OCI-LY7 (cell line): ENCODE measurements around the gene SHROOM3. TPM values are rescaled to one million over a fixed set of nuclear protein-coding genes. Genes with fewer than 3 reads are reported as not detected.

Experiments used
- BruUV-seq: library from RNA; stranded (reverse); fragments of 400-500 nt; replicated peaks from 2 replicates; lab custom pipeline; 2021; lab: Mats Ljungman, UMichigan
- CTCF ChIA-PET: fragments of 300-600 bp; sonication (Branson Sonifier 250); formaldehyde crosslinking; loops from one replicate; lab custom pipeline; 2022; ENCODE audit warnings: antibody characterized with exemption; ENCODE audit not compliant: unreplicated experiment; lab: Charles Lee
- POLR2A ChIA-PET: fragments of 300-600 bp; sonication (Branson Sonifier 250); formaldehyde crosslinking; loops from one replicate; lab custom pipeline; 2022; ENCODE audit warnings: antibody characterized with exemption; lab: Charles Lee
- DNase-seq: peaks from one replicate; pipeline ENCODE4 v3.0.0-alpha.2; 2015; ENCODE audit warnings: low spot score
- H2AFZ ChIP-seq: fragments of 200-600 bp; sonication (generic), shearing (Covaris generic); 2 replicates; pipeline ENCODE4 v1.6.1; 2014; ENCODE audit warnings: mild to moderate bottlenecking, antibody characterized with exemption, low read length, moderate library complexity
- H3K27ac ChIP-seq: fragments of 200-600 bp; sonication (generic); 2 replicates; pipeline ENCODE4 v1.5.1; 2014; ENCODE audit warnings: mixed run types, low read depth, mild to moderate bottlenecking, moderate library complexity, low read length, inconsistent platforms; ENCODE audit not compliant: poor library complexity, severe bottlenecking
- H3K36me3 ChIP-seq: fragments of 200-600 bp; sonication (generic); 2 replicates; pipeline ENCODE4 v1.6.1; 2014; ENCODE audit warnings: mild to moderate bottlenecking, antibody characterized with exemption, low read length, moderate library complexity, mixed read lengths; ENCODE audit not compliant: insufficient read depth
- H3K4me1 ChIP-seq: fragments of 200-600 bp; sonication (generic); 2 replicates; pipeline ENCODE4 v1.5.1; 2014; ENCODE audit warnings: mild to moderate bottlenecking, low read length; ENCODE audit not compliant: insufficient read depth, poor library complexity, severe bottlenecking
- H3K4me2 ChIP-seq: fragments of 200-600 bp; sonication (generic); 2 replicates; pipeline ENCODE4 v1.6.1; 2014; ENCODE audit warnings: mild to moderate bottlenecking, low read length
- H3K4me3 ChIP-seq: fragments of 200-600 bp; sonication (generic); 2 replicates; pipeline ENCODE4 v1.5.1; 2014; ENCODE audit warnings: mild to moderate bottlenecking, low read depth, low read length; ENCODE audit not compliant: poor library complexity, severe bottlenecking
- H3K79me2 ChIP-seq: fragments of 200-600 bp; sonication (generic); 2 replicates; pipeline ENCODE4 v1.6.1; 2016; ENCODE audit warnings: low read depth, mild to moderate bottlenecking, low read length, moderate library complexity, mixed read lengths; ENCODE audit not compliant: insufficient read depth
- H3K9me2 ChIP-seq: fragments of 200-600 bp; sonication (generic); 2 replicates; pipeline ENCODE4 v1.6.1; 2016; ENCODE audit warnings: mild to moderate bottlenecking, low read length, mixed read lengths; ENCODE audit not compliant: insufficient read depth
- H3K9me3 ChIP-seq: fragments of 200-600 bp; sonication (generic); 2 replicates; pipeline ENCODE4 v1.6.1; 2014; ENCODE audit warnings: mild to moderate bottlenecking, mixed run types, low read length, mixed read lengths
- H4K20me1 ChIP-seq: fragments of 200-600 bp; sonication (generic); 2 replicates; pipeline ENCODE4 v1.6.1; 2014; ENCODE audit warnings: mild to moderate bottlenecking, antibody characterized with exemption, low read length, moderate library complexity, mixed read lengths; ENCODE audit not compliant: insufficient read depth
- CTCF ChIP-seq: fragments of 200-600 bp; sonication (generic); conservative IDR thresholded peaks from 2 replicates; pipeline ENCODE4 v1.5.1; 2014; ENCODE audit warnings: mild to moderate bottlenecking, antibody characterized with exemption, low read length, moderate library complexity, mixed read lengths
- EZH2phosphoT487 ChIP-seq: fragments of 200-600 bp; sonication (generic); IDR thresholded peaks from 2 replicates; pipeline ENCODE4 v1.6.1; 2018; ENCODE audit warnings: low read depth, borderline replicate concordance, mild to moderate bottlenecking, mixed run types, antibody characterized with exemption, low read length, moderate library complexity, mixed read lengths
- intact Hi-C: fragments of 100-400 bp; cut with micrococcal nuclease; formaldehyde crosslinking; loops from one replicate; pipeline ENCODE4 v1.10.0; 2022; ENCODE audit not compliant: unreplicated experiment
- total RNA-seq, 2 experiments: library from RNA; depleted of rRNA in 1 of 2; stranded (reverse); fragments of >200 nt in 1 of 2; shearing (Covaris generic) in 1 of 2; gene quantifications; 2 replicates each; pipeline ENCODE4 v1.2.3, GENCODE V29; 2014 to 2022

Gene SHROOM3
- total RNA-seq, 2 experiments from 2014 or later, result not detected

GRCh38 chr4:76442807-76443206, 7.8 kb downstream of the SHROOM3 start:
- no peak for TF ChIP-seq EZH2phosphoT487
- TF ChIP-seq CTCF, result no peak
- no peak overlapping the region for H2AFZ ChIP-seq
- no peak overlapping the region for H3K27ac ChIP-seq
- ChIA-PET POLR2A (interaction anchor here (0.7 kb wide), 1 partner anchor 18 kb away, joined by 3 read pairs; no protein-coding TSS in a partner anchor), CTCF (no interaction called here)
- H4K20me1 ChIP-seq, result no peaks in the 10 kb centered on the region
- H3K4me2 ChIP-seq, result no peak overlapping the region
- no peaks in the 10 kb centered on the region for H3K9me2 ChIP-seq
- H3K4me1 ChIP-seq, result no peaks in the 10 kb centered on the region
- no peak overlapping the region for H3K4me3 ChIP-seq
- no peaks in the 10 kb centered on the region for H3K79me2 ChIP-seq
- intact Hi-C loops, result no loop called here
- H3K9me3 ChIP-seq, result no peaks in the 10 kb centered on the region
- no peak for DNase-seq
- no TSS peak for BruUV-seq
- H3K36me3 ChIP-seq, result no peaks in the 10 kb centered on the region

GRCh38 chr4:76443376-76443775, 8.3 kb downstream of the SHROOM3 start:
- Histone ChIP-seq H4K20me1 (no peaks in the 10 kb centered on the region), H3K9me3 (no peaks in the 10 kb centered on the region), H3K4me2 (no peak overlapping the region), H3K79me2 (no peaks in the 10 kb centered on the region), H3K27ac (no peak overlapping the region), H3K9me2 (no peaks in the 10 kb centered on the region), H3K36me3 (no peaks in the 10 kb centered on the region), H3K4me3 (no peak overlapping the region), H3K4me1 (no peaks in the 10 kb centered on the region), H2AFZ (no peak overlapping the region)
- CTCF ChIA-PET, result no interaction called here
- TF ChIP-seq CTCF (no peak), EZH2phosphoT487 (no peak)
- intact Hi-C loops, result no loop called here
- no peak for DNase-seq
- POLR2A ChIA-PET, result no interaction called here
- BruUV-seq, result no TSS peak

- no TSS peak for BruUV-seq
- ChIA-PET POLR2A (no interaction called here), CTCF (no interaction called here)
- Histone ChIP-seq H3K27ac (no peak overlapping the region), H2AFZ (no peak overlapping the region), H3K36me3 (no peaks in the 10 kb centered on the region), H3K4me1 (no peaks in the 10 kb centered on the region), H3K4me2 (no peak overlapping the region), H3K79me2 (no peaks in the 10 kb centered on the region), H4K20me1 (no peaks in the 10 kb centered on the region), H3K9me2 (no peaks in the 10 kb centered on the region), H3K4me3 (no peak overlapping the region), H3K9me3 (no peaks in the 10 kb centered on the region)
- DNase-seq, result no peak
- intact Hi-C loops, result no loop called here
- no peak for TF ChIP-seq CTCF
- no peak for TF ChIP-seq EZH2phosphoT487
Measured at GRCh38 chr4:76445911-76446310, 10.9 kb downstream of the SHROOM3 start.
